Osteocyte (in vitro differentiated cells): ENCODE data around the gene HYAL2. TPM values are rescaled to one million over a fixed set of nuclear protein-coding genes. Genes with fewer than 3 reads are reported as not detected.
A peak's percentile ranks its signal among the peaks of the same experiment; 100 is the strongest.

Source experiments
- DNase-seq: peaks from one replicate; pipeline ENCODE4 v3.0.0; 2021; ENCODE audit warnings: mixed read lengths; ENCODE audit not compliant: unreplicated experiment; ENCODE audit errors: extremely low spot score
- H3K27ac Mint-ChIP-seq: one replicate; pipeline ENCODE4 v1.8.0; 2021; ENCODE audit warnings: mild to moderate bottlenecking, mixed read lengths; ENCODE audit not compliant: unreplicated experiment
- H3K27me3 Mint-ChIP-seq: one replicate; pipeline ENCODE4 v1.8.0; 2021; ENCODE audit warnings: mixed read lengths; ENCODE audit not compliant: unreplicated experiment
- H3K36me3 Mint-ChIP-seq: one replicate; pipeline ENCODE4 v1.8.0; 2021; ENCODE audit warnings: mixed read lengths; ENCODE audit not compliant: unreplicated experiment
- H3K4me1 Mint-ChIP-seq: one replicate; pipeline ENCODE4 v1.8.0; 2021; ENCODE audit warnings: mixed read lengths; ENCODE audit not compliant: unreplicated experiment
- H3K4me3 Mint-ChIP-seq: one replicate; pipeline ENCODE4 v1.8.0; 2021; ENCODE audit warnings: mild to moderate bottlenecking, moderate library complexity, mixed read lengths; ENCODE audit not compliant: unreplicated experiment
- H3K9me3 Mint-ChIP-seq: one replicate; pipeline ENCODE4 v1.8.0; 2021; ENCODE audit warnings: mixed read lengths; ENCODE audit not compliant: unreplicated experiment
- CTCF ChIP-seq: fragments of 200-600 bp; sonication (generic); IDR thresholded peaks from 2 replicates; pipeline ENCODE4 v1.5.0; 2021; ENCODE audit warnings: antibody characterized with exemption, mild to moderate bottlenecking, moderate library complexity
- total RNA-seq: library from RNA; stranded (reverse); gene quantifications from 2 replicates; pipeline ENCODE4 v1.2.1, GENCODE V29; 2021

The HYAL2 gene
- total RNA-seq, 1 donor from 2014 or later, result 37.0 TPM

- Mint-ChIP-seq H3K9me3 (no peaks in the 10 kb centered on the region), H3K36me3 (no peaks in the 10 kb centered on the region), H3K4me3 (peak overlapping the region; percentile 97), H3K4me1 (peaks cover 22% of the 10 kb centered on the region), H3K27ac (peak overlapping the region; percentile 98), H3K27me3 (no peaks in the 10 kb centered on the region)
- TF ChIP-seq CTCF, result no peak
- DNase-seq, result no peak
Measured at GRCh38 chr3:50299638-50299928, 23.0 kb downstream of the HYAL2 start.

DNA sequence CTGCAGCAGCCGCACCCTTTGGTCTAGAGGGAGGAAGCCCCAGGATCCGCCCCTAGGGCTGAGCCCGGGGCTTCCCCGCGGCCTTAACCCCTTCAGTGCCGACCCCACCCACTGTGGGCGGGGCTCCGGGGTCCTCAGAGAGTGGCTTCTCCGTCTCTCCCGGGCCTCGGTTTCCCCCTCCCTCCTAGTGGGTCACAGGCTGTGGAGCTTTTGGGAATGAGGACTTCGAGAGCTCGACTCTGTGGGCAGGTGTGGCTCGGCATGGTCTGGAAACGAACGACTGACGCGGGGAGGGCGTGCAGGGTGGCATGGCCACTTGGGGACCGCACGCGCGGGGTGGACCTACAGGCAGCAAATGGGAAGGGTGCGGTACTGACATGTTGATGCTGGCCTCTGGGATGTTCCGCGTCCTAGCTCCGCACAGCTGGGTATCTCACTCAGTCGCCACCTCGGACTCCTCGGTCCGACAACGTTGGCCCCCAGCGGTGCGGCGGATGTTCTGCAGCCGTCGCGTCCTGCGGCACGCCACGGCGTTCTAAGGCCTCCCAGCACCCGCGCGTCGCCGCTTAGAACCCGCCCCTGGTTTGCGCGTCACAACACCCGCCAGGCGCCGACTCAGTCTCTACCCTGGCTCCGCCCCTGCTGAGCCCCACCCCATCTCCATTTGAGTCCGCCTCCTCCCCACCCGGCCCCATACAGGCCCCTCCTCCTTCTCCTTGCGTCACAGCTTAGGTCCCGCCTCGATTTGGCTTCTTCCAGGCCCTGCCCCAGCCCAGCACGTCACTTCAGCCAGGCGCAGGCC lies 23.5 kb downstream of the HYAL2 start, which contains the start of the genes HYAL3 and NAA80:
HYAL3 (minus strand) TSS at position 570 of the 802 bp plus-strand sequence. CDS start 3,803 bp downstream, outside the sequence.
NAA80 (minus strand) TSS at position 570 of the 802 bp plus-strand sequence. CDS start 1,942 bp downstream, outside the sequence.
- Mint-ChIP-seq H3K4me3 (peak within 1 kb of the TSS; percentile 97), H3K27ac (peak within 1 kb of the TSS; percentile 98), H3K4me1 (peaks cover 22% of the 10 kb centered on the region), H3K27me3 (no peaks in the 10 kb centered on the region), H3K9me3 (no peaks in the 10 kb centered on the region), H3K36me3 (no peaks in the 10 kb centered on the region)
- peak; percentile 25 for TF ChIP-seq CTCF
- peak; percentile 100 for DNase-seq

- no peak for TF ChIP-seq CTCF
- Mint-ChIP-seq H3K4me3 (peak overlapping the region; percentile 97), H3K36me3 (no peaks in the 10 kb centered on the region), H3K27ac (peak overlapping the region; percentile 98), H3K4me1 (peaks cover 22% of the 10 kb centered on the region), H3K27me3 (no peaks in the 10 kb centered on the region), H3K9me3 (no peaks in the 10 kb centered on the region)
- no peak for DNase-seq
Measured at GRCh38 chr3:50297896-50298725, 24.4 kb downstream of the HYAL2 start.

- Mint-ChIP-seq H3K36me3 (no peaks in the 10 kb centered on the region), H3K4me1 (peaks cover 29% of the 10 kb centered on the region), H3K9me3 (no peaks in the 10 kb centered on the region), H3K27ac (no peak overlapping the region), H3K27me3 (no peaks in the 10 kb centered on the region), H3K4me3 (no peak overlapping the region)
- no peak for TF ChIP-seq CTCF
- DNase-seq, result no peak
Measured at GRCh38 chr3:50297384-50297775, 25.2 kb downstream of the HYAL2 start.
